Stimulated activated CD4-positive, alpha-beta T cell treated with anti-CD3 and anti-CD28 coated beads, Interleukin-12 subunit alpha, Interleukin-12 subunit beta, amount 100 ng/mL, for 48 hours (primary cell): ENCODE data around the gene C11orf98.
"Not testable (repeated sequence)": the region's sequence is repeated elsewhere in the genome, so short reads cannot be mapped to it uniquely, and the experiment has no call there.

ENCODE experiments used
- DNase-seq, 3 donors: peaks; one replicate each; pipeline ENCODE4 v3.0.0-alpha.2; 2020; ENCODE audit warnings: low read depth in 2 of 3, low spot score in 1 of 3

Gene C11orf98

GRCh38 chr11:62665075-62665598 lies at the start of gene C11orf98, which contains the start of gene CSKMT:
Gene C11orf98, minus strand, starts transcription at chr11:62665210. Its CDS starts 41 bp downstream, at chr11:62665169.
Gene CSKMT, plus strand, starts transcription at chr11:62665312. Its CDS starts 568 bp downstream, at chr11:62665880.
- DNase-seq: peak; percentile 94 to 98 (median 95)

GRCh38 chr11:62713343-62713742 lies 48.3 kb upstream of the C11orf98 start:
- DNase-seq: no peak

GRCh38 chr11:62712861-62713260 lies 47.9 kb upstream of the C11orf98 start:
- DNase-seq: no peak

- no peak for DNase-seq
Observed at GRCh38 chr11:62712276-62712812, 47.3 kb upstream of the C11orf98 start.

- no peak for DNase-seq
Observed at GRCh38 chr11:62710001-62710345, 45.0 kb upstream of the C11orf98 start.

GRCh38 chr11:62709247-62710000 lies 44.4 kb upstream of the C11orf98 start:
- DNase-seq: peak; percentile 94 to 95 (median 95)

GRCh38 chr11:62708793-62709192 lies 43.8 kb upstream of the C11orf98 start:
- no peak for DNase-seq

GRCh38 chr11:62708392-62708791 lies 43.4 kb upstream of the C11orf98 start:
- no peak for DNase-seq

GRCh38 chr11:62707277-62707861 lies 42.4 kb upstream of the C11orf98 start, which contains the start of the genes BSCL2 and GNG3:
Gene BSCL2, minus strand, starts transcription at chr11:62707424. Its CDS starts 229 bp downstream, at chr11:62707195.
Gene GNG3, plus strand, starts transcription at chr11:62707676. Its CDS starts 620 bp downstream, at chr11:62708296.
- no peak for DNase-seq

GRCh38 chr11:62706850-62707247 lies 41.8 kb upstream of the C11orf98 start:
- DNase-seq: no peak

GRCh38 chr11:62705880-62706849 lies 41.2 kb upstream of the C11orf98 start:
- DNase-seq: peak; percentile 86 to 93 (median 92)

- no peak for DNase-seq
Observed at GRCh38 chr11:62705413-62705812, 40.4 kb upstream of the C11orf98 start.

GRCh38 chr11:62703921-62704320 lies 38.9 kb upstream of the C11orf98 start:
- DNase-seq: not testable (repeated sequence)

GRCh38 chr11:62702246-62702645 lies 37.2 kb upstream of the C11orf98 start:
- DNase-seq: no peak

GRCh38 chr11:62694455-62695167 lies 29.6 kb upstream of the C11orf98 start:
- peak in 2 of 3 donors; percentile 63 to 78 for DNase-seq

GRCh38 chr11:62693624-62694023 lies 28.6 kb upstream of the C11orf98 start:
- not testable (repeated sequence) for DNase-seq

GRCh38 chr11:62689421-62690183 lies 24.6 kb upstream of the C11orf98 start, which contains the start of gene LRRN4CL:
Gene LRRN4CL, minus strand, starts transcription at chr11:62689530. Its CDS starts 1,022 bp downstream, at chr11:62688508.
- DNase-seq: no peak

GRCh38 chr11:62688491-62688890 lies 23.5 kb upstream of the C11orf98 start:
- DNase-seq: no peak
